Measurements from ENCODE around the gene TRABD2B. TPM values are rescaled to one million over a fixed set of nuclear protein-coding genes. Genes with fewer than 3 reads are reported as not detected.
A peak's percentile ranks its signal among the peaks of the same experiment; 100 is the strongest.

Gene TRABD2B
- total and polyA plus RNA-seq, 2 experiments from 2014 or later = not detected

GRCh38 chr1:47941609-47942239 is 55.5 kb downstream of the TRABD2B start:
- Histone ChIP-seq H3K9ac (no peak overlapping the region), H3K27ac (no peak overlapping the region), H3K4me2 (ENCODE audit: unreplicated experiment) (no peak overlapping the region), H3K27me3 (replicated peaks; ENCODE audit: insufficient read depth) (no peaks in the 10 kb centered on the region; the same call in 1 of the 2 replicates), H2AFZ (no peak overlapping the region), H3K9me2 (ENCODE audit: insufficient read depth) (no peaks in the 10 kb centered on the region), H3F3A (ENCODE audit: insufficient read depth) (no peaks in the 10 kb centered on the region), H3K36me3 (ENCODE audit: low read depth) (no peaks in the 10 kb centered on the region), H3K9me3 (ENCODE audit: low read depth) (no peaks in the 10 kb centered on the region), H4K20me1 (ENCODE audit: insufficient read depth) (no peaks in the 10 kb centered on the region), H3K4me1 (ENCODE audit: insufficient read depth) (peaks cover 5% of the 10 kb centered on the region), H3K4me3 (no peak overlapping the region), H3K79me2 (ENCODE audit: insufficient read depth) (no peaks in the 10 kb centered on the region)
- 87 to 100% methylated on average over 2 of the region's 2 CpGs for whole genome bisulfite sequencing, 2 experiments (ENCODE audit: low coverage in 1 of 2, low lambda C conversion rate in 2 of 2, missing lambda C conversion rate in 2 of 2)
- TF ChIP-seq EZH2 (IDR thresholded peaks at IDR 0.05; ENCODE audit: insufficient read depth, poor library complexity, severe bottlenecking) (no peak), EZH2phosphoT487 (IDR thresholded peaks at IDR 0.05; ENCODE audit: insufficient read depth, low read depth) (no peak)
- in situ Hi-C loops (cut with MboI) = no loop called here
- peak; percentile 51 for DNase-seq

GRCh38 chr1:47940779-47941178 is 56.4 kb downstream of the TRABD2B start:
- no peaks in the 10 kb centered on the region for H3K79me2 ChIP-seq (ENCODE audit: insufficient read depth)
- H3K27me3 ChIP-seq (replicated peaks; ENCODE audit: insufficient read depth) = no peaks in the 10 kb centered on the region; the same call in 1 of the 2 replicates
- H3K9me2 ChIP-seq (ENCODE audit: insufficient read depth) = no peaks in the 10 kb centered on the region
- H3K4me3 ChIP-seq = no peak overlapping the region
- H3K9me3 ChIP-seq (ENCODE audit: low read depth) = no peaks in the 10 kb centered on the region
- H3K4me1 ChIP-seq (ENCODE audit: insufficient read depth) = peaks cover 5% of the 10 kb centered on the region
- no peak overlapping the region for H3K9ac ChIP-seq
- H4K20me1 ChIP-seq (ENCODE audit: insufficient read depth) = no peaks in the 10 kb centered on the region
- H2AFZ ChIP-seq = no peak overlapping the region
- in situ Hi-C loops (cut with MboI) = no loop called here
- no peak for TF ChIP-seq EZH2phosphoT487 (IDR thresholded peaks at IDR 0.05; ENCODE audit: insufficient read depth, low read depth)
- no peak for TF ChIP-seq EZH2 (IDR thresholded peaks at IDR 0.05; ENCODE audit: insufficient read depth, poor library complexity, severe bottlenecking)
- H3K36me3 ChIP-seq (ENCODE audit: low read depth) = no peaks in the 10 kb centered on the region
- peak overlapping the region; percentile 70 for H3K4me2 ChIP-seq (ENCODE audit: unreplicated experiment)
- WGBS, 2 experiments (ENCODE audit: low coverage in 1 of 2, low lambda C conversion rate in 2 of 2, missing lambda C conversion rate in 2 of 2) = 3 to 13% methylated on average over 5 of the region's 5 CpGs
- no peak overlapping the region for H3K27ac ChIP-seq
- peak; percentile 63 for DNase-seq
- H3F3A ChIP-seq (ENCODE audit: insufficient read depth) = no peaks in the 10 kb centered on the region

- H3K27me3 ChIP-seq (replicated peaks; ENCODE audit: insufficient read depth) = no peaks in the 10 kb centered on the region; the same call in 1 of the 2 replicates
- H3K27ac ChIP-seq = no peak overlapping the region
- peak; percentile 68 for DNase-seq
- no peaks in the 10 kb centered on the region for H3K9me3 ChIP-seq (ENCODE audit: low read depth)
- no peak overlapping the region for H3K9ac ChIP-seq
- no peaks in the 10 kb centered on the region for H3K9me2 ChIP-seq (ENCODE audit: insufficient read depth)
- no peaks in the 10 kb centered on the region for H3K79me2 ChIP-seq (ENCODE audit: insufficient read depth)
- TF ChIP-seq EZH2phosphoT487 (IDR thresholded peaks at IDR 0.05; ENCODE audit: insufficient read depth, low read depth) (no peak), EZH2 (IDR thresholded peaks at IDR 0.05; ENCODE audit: insufficient read depth, poor library complexity, severe bottlenecking) (no peak)
- peak overlapping the region; percentile 70 for H3K4me2 ChIP-seq (ENCODE audit: unreplicated experiment)
- no peaks in the 10 kb centered on the region for H3K36me3 ChIP-seq (ENCODE audit: low read depth)
- no peak overlapping the region for H2AFZ ChIP-seq
- peaks cover 5% of the 10 kb centered on the region for H3K4me1 ChIP-seq (ENCODE audit: insufficient read depth)
- in situ Hi-C loops (cut with MboI) = no loop called here
- H3K4me3 ChIP-seq = no peak overlapping the region
- no peaks in the 10 kb centered on the region for H3F3A ChIP-seq (ENCODE audit: insufficient read depth)
- H4K20me1 ChIP-seq (ENCODE audit: insufficient read depth) = no peaks in the 10 kb centered on the region
- WGBS, 2 experiments (ENCODE audit: low coverage in 1 of 2, low lambda C conversion rate in 2 of 2, missing lambda C conversion rate in 2 of 2) = 8 to 15% methylated on average over 8 of the region's 8 CpGs
These were observed 56.9 kb downstream of the TRABD2B start for GRCh38 chr1:47940326-47940725.

GRCh38 chr1:47938520-47938919 is 58.7 kb downstream of the TRABD2B start:
- 9 to 10% methylated on average over 2 of the region's 2 CpGs for WGBS, 2 experiments (ENCODE audit: low coverage in 1 of 2, low lambda C conversion rate in 2 of 2, missing lambda C conversion rate in 2 of 2)
- Histone ChIP-seq H3K27me3 (replicated peaks; ENCODE audit: insufficient read depth) (no peaks in the 10 kb centered on the region), H3K9me3 (ENCODE audit: low read depth) (no peaks in the 10 kb centered on the region), H3F3A (ENCODE audit: insufficient read depth) (no peaks in the 10 kb centered on the region), H3K9ac (no peak overlapping the region), H2AFZ (no peak overlapping the region), H3K36me3 (ENCODE audit: low read depth) (no peaks in the 10 kb centered on the region), H3K4me2 (ENCODE audit: unreplicated experiment) (no peak overlapping the region), H3K4me3 (no peak overlapping the region), H4K20me1 (ENCODE audit: insufficient read depth) (no peaks in the 10 kb centered on the region), H3K9me2 (ENCODE audit: insufficient read depth) (no peaks in the 10 kb centered on the region), H3K27ac (no peak overlapping the region), H3K4me1 (ENCODE audit: insufficient read depth) (peaks cover 5% of the 10 kb centered on the region), H3K79me2 (ENCODE audit: insufficient read depth) (no peaks in the 10 kb centered on the region)
- TF ChIP-seq EZH2 (IDR thresholded peaks at IDR 0.05; ENCODE audit: insufficient read depth, poor library complexity, severe bottlenecking) = no peak
- no peak for DNase-seq
- in situ Hi-C loops (cut with MboI) = no loop called here

Data from GM23248 (cell line).